Sigmoid colon (tissue), 4 donors: ENCODE measurements around the gene CPN1.

Experiments used
- POLR2A ChIP-seq, 2 donors: fragments of 450-650 bp; IDR thresholded peaks; one replicate each; pipeline ENCODE4 v1.6.1; 2016; ENCODE audit warnings: antibody characterized with exemption in 2 of 2, mild to moderate bottlenecking in 2 of 2, moderate library complexity in 2 of 2
- POLR2AphosphoS5 ChIP-seq, 4 donors: sonication (generic); formaldehyde crosslinking; IDR thresholded peaks; one replicate each; pipeline ENCODE4 v1.6.1; 2017; ENCODE audit warnings: antibody characterized with exemption in 4 of 4
- TF ChIP-seq, protein P1 (sequence below), 4 experiments: fragments of 450-650 bp in 3 of 4; fragments of 200-600 bp in 1 of 4; IDR thresholded peaks; one replicate each; pipeline ENCODE4 v1.5.1; 2016 to 2019; ENCODE audit warnings: antibody characterized with exemption in 4 of 4, mild to moderate bottlenecking in 3 of 4, moderate library complexity in 2 of 4

GRCh38 chr10:99995269-99995668 lies 86.4 kb downstream of the CPN1 start:
- TF ChIP-seq, protein P1, sequence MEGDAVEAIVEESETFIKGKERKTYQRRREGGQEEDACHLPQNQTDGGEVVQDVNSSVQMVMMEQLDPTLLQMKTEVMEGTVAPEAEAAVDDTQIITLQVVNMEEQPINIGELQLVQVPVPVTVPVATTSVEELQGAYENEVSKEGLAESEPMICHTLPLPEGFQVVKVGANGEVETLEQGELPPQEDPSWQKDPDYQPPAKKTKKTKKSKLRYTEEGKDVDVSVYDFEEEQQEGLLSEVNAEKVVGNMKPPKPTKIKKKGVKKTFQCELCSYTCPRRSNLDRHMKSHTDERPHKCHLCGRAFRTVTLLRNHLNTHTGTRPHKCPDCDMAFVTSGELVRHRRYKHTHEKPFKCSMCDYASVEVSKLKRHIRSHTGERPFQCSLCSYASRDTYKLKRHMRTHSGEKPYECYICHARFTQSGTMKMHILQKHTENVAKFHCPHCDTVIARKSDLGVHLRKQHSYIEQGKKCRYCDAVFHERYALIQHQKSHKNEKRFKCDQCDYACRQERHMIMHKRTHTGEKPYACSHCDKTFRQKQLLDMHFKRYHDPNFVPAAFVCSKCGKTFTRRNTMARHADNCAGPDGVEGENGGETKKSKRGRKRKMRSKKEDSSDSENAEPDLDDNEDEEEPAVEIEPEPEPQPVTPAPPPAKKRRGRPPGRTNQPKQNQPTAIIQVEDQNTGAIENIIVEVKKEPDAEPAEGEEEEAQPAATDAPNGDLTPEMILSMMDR (IDR thresholded peaks at IDR 0.05), result no peak
- TF ChIP-seq POLR2A (IDR thresholded peaks at IDR 0.05) (no peak), POLR2AphosphoS5 (IDR thresholded peaks at IDR 0.05) (no peak)
